Measurements from ENCODE around the gene TECPR1.

- TF ChIP-seq, protein P1, sequence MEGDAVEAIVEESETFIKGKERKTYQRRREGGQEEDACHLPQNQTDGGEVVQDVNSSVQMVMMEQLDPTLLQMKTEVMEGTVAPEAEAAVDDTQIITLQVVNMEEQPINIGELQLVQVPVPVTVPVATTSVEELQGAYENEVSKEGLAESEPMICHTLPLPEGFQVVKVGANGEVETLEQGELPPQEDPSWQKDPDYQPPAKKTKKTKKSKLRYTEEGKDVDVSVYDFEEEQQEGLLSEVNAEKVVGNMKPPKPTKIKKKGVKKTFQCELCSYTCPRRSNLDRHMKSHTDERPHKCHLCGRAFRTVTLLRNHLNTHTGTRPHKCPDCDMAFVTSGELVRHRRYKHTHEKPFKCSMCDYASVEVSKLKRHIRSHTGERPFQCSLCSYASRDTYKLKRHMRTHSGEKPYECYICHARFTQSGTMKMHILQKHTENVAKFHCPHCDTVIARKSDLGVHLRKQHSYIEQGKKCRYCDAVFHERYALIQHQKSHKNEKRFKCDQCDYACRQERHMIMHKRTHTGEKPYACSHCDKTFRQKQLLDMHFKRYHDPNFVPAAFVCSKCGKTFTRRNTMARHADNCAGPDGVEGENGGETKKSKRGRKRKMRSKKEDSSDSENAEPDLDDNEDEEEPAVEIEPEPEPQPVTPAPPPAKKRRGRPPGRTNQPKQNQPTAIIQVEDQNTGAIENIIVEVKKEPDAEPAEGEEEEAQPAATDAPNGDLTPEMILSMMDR (IDR thresholded peaks at IDR 0.05), result no peak
- TF ChIP-seq POLR2A (IDR thresholded peaks at IDR 0.05), result no peak
Observed at GRCh38 chr7:98286093-98286539, 34.1 kb upstream of the TECPR1 start.

Measured in lower leg skin (tissue), 3 donors.